Nephron progenitor cell (in vitro differentiated cells): ENCODE data around the gene R3HDM1.

Experiments used
- DNase-seq: peaks from one replicate; pipeline ENCODE4 v3.0.0; 2021
- H3K27ac Mint-ChIP-seq: 2 replicates; pipeline ENCODE4 v1.8.0; 2021; ENCODE audit warnings: mild to moderate bottlenecking, moderate library complexity, mixed read lengths
- H3K27me3 Mint-ChIP-seq: 2 replicates; pipeline ENCODE4 v1.8.0; 2021; ENCODE audit warnings: mild to moderate bottlenecking, low read depth, mixed read lengths; ENCODE audit not compliant: poor library complexity
- H3K36me3 Mint-ChIP-seq: 2 replicates; pipeline ENCODE4 v1.8.0; 2021; ENCODE audit warnings: low read depth, mixed read lengths
- H3K4me1 Mint-ChIP-seq: 2 replicates; pipeline ENCODE4 v1.8.0; 2021; ENCODE audit warnings: mixed read lengths
- H3K4me3 Mint-ChIP-seq: 2 replicates; pipeline ENCODE4 v1.8.0; 2021; ENCODE audit warnings: mild to moderate bottlenecking, moderate library complexity, mixed read lengths
- H3K9me3 Mint-ChIP-seq: 2 replicates; pipeline ENCODE4 v1.8.0; 2021; ENCODE audit warnings: mild to moderate bottlenecking, moderate library complexity, mixed read lengths
- TF ChIP-seq, protein P1 (sequence below): fragments of 200-600 bp; sonication (generic); IDR thresholded peaks from 2 replicates; pipeline ENCODE4 v1.5.0; 2021; ENCODE audit warnings: antibody characterized with exemption

Gene R3HDM1

DNA sequence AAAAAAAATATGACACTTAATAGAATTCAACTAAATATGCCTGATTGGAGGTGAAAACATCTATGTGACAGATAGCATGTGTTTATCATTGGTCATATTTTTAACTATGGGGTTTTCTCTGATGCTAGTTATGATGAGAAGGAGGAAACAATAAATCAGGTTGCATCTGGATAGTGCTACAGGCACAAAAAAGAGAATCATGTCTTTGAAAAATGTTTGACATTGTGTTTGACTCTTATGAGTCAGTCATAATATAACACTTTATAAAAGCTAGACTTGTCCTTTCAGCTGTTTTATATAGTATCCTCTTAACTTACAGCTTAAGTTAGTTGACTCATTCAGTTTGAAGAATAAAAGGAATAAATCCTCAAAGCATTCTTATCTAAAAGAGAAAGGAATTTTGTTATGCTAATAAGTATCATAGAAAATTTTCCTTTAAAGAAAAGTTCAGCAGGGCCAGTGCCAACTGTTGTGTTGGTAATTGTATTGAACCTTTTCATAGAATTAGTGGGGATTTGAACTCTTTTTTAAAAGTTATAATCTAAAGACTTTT is 131.9 kb downstream of the R3HDM1 start:
- DNase-seq, result no peak
- Mint-ChIP-seq H3K27ac (no peak overlapping the region), H3K4me3 (no peak overlapping the region), H3K9me3 (no peaks in the 10 kb centered on the region), H3K27me3 (no peaks in the 10 kb centered on the region), H3K4me1 (peaks cover 4% of the 10 kb centered on the region), H3K36me3 (peaks cover 34% of the 10 kb centered on the region)
- TF ChIP-seq, protein P1, sequence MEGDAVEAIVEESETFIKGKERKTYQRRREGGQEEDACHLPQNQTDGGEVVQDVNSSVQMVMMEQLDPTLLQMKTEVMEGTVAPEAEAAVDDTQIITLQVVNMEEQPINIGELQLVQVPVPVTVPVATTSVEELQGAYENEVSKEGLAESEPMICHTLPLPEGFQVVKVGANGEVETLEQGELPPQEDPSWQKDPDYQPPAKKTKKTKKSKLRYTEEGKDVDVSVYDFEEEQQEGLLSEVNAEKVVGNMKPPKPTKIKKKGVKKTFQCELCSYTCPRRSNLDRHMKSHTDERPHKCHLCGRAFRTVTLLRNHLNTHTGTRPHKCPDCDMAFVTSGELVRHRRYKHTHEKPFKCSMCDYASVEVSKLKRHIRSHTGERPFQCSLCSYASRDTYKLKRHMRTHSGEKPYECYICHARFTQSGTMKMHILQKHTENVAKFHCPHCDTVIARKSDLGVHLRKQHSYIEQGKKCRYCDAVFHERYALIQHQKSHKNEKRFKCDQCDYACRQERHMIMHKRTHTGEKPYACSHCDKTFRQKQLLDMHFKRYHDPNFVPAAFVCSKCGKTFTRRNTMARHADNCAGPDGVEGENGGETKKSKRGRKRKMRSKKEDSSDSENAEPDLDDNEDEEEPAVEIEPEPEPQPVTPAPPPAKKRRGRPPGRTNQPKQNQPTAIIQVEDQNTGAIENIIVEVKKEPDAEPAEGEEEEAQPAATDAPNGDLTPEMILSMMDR, result no peak

DNA sequence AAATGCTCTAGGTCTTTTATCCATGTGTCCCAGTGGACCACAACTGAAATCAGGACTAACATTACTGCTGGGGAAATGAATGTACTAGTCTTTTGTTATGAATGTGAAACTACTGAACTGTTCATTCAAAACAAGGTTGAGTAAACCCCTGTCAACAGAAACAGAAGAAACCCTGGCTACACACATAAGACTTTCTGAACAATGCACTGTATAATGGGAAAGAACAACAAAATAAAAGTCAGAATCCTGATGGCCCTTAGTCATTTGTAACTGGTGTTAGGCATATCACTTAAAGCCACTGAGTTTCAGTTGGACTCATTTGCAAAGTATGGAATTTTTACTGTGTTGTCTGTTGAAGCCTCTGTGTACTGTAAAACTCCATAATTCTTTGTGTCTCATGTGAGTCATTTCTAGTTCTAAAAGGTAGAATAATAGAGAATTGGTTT is 133.4 kb downstream of the R3HDM1 start:
- TF ChIP-seq, protein P1, result no peak
- no peak for DNase-seq

DNA sequence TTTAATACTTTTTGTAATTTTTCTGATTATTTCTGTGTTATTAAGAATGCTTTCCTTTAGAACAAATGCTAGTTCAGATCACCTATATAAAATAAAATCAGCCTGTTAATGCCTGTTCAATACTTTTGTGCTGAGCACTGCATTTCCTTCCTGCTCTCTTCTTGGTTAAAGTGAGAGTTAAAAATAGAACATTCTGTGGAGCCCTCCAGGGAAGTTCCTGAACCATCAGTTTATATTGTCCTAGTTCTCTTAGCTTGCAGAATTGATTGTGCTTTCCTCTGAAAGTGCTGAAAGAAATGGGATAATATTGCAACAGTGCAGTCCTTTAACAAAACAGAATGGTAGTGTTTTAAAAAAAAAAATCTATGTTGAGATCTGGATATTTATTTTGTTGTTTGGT is 135.8 kb downstream of the R3HDM1 start:
- Mint-ChIP-seq H3K27me3 (no peaks in the 10 kb centered on the region), H3K4me1 (peaks cover 4% of the 10 kb centered on the region), H3K4me3 (no peak overlapping the region), H3K27ac (no peak overlapping the region), H3K9me3 (no peaks in the 10 kb centered on the region), H3K36me3 (peaks cover 33% of the 10 kb centered on the region)
- TF ChIP-seq, protein P1, result no peak
- no peak for DNase-seq

More for the DNA sequence above, 133.4 kb downstream of the R3HDM1 start:
- Mint-ChIP-seq H3K36me3 (peaks cover 29% of the 10 kb centered on the region), H3K27me3 (no peaks in the 10 kb centered on the region), H3K27ac (peak overlapping the region; percentile 50), H3K9me3 (no peaks in the 10 kb centered on the region), H3K4me1 (peaks cover 4% of the 10 kb centered on the region), H3K4me3 (no peak overlapping the region)

DNA sequence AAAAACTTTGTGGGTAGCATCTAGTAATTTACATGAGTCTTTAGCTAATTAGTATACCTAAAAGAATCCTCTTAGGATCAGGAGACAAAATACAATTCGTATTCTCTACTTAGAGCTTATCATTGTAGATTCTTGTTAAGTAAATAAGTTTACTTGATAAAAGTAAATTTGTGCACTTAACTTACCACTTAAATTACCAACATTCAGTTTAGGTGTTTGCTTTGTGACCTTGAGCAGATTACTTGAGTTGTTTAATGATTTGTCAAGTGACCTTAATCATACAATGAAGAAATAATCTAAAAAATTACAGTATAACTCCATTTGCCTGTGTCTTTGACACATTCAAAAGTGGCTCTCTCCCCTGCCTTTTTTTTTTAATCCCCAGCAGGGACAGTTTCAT is 143.2 kb downstream of the R3HDM1 start:
- H3K4me1 Mint-ChIP-seq, result no peaks in the 10 kb centered on the region
- no peak for DNase-seq
- H3K9me3 Mint-ChIP-seq, result no peaks in the 10 kb centered on the region
- H3K36me3 Mint-ChIP-seq, result peaks cover 61% of the 10 kb centered on the region
- H3K27me3 Mint-ChIP-seq, result no peaks in the 10 kb centered on the region
- TF ChIP-seq, protein P1, result no peak
- no peak overlapping the region for H3K4me3 Mint-ChIP-seq
- no peak overlapping the region for H3K27ac Mint-ChIP-seq

DNA sequence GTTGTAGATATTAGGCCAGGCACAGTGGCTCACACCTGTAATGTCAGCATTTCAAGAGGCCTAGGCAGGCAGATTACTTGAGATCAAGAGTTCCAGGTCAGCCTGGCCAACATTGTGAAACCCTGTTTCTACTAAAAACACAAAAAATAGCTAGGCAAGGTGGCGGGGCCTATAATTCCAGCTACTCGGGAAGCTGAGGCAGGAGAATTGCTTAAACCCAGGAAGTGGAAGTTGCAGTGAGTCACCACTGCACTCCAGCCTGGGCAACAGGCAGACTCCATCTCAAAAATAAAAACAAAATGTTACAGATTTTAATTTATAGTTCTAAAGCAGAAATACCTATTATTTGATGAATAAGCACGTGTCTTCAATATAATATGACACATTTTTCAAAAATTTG is 144.7 kb downstream of the R3HDM1 start:
- no peak for DNase-seq
- Mint-ChIP-seq H3K36me3 (peaks cover 64% of the 10 kb centered on the region), H3K4me3 (no peak overlapping the region), H3K4me1 (no peaks in the 10 kb centered on the region), H3K27ac (no peak overlapping the region), H3K9me3 (peaks cover 4% of the 10 kb centered on the region), H3K27me3 (no peaks in the 10 kb centered on the region)
- TF ChIP-seq, protein P1, result no peak

DNA sequence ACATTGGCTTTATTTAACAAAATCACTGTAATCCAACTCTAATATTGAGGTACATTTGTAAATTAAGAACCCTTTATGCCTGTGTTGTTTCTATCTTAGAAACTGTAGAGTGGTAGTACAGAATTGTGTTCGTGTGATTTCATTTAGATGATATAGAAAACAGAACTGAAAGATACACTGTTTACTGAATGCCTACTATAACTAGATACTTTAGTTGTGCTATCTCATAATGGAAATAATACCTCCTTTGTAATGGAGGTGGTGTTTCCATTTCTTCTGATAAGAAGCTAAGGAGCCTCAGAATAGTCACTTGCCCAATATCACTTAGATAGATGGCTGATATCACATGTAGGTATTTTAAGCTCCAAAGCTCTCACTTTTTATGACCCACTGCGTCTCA is 147.8 kb downstream of the R3HDM1 start:
- peaks cover 74% of the 10 kb centered on the region for H3K36me3 Mint-ChIP-seq
- H3K4me1 Mint-ChIP-seq, result no peaks in the 10 kb centered on the region
- H3K27ac Mint-ChIP-seq, result no peak overlapping the region
- H3K27me3 Mint-ChIP-seq, result no peaks in the 10 kb centered on the region
- no peak for DNase-seq
- TF ChIP-seq, protein P1, result no peak
- H3K9me3 Mint-ChIP-seq, result peaks cover 4% of the 10 kb centered on the region
- no peak overlapping the region for H3K4me3 Mint-ChIP-seq
